ENCODE measurements around the gene TP73.

The TP73 gene

DNA sequence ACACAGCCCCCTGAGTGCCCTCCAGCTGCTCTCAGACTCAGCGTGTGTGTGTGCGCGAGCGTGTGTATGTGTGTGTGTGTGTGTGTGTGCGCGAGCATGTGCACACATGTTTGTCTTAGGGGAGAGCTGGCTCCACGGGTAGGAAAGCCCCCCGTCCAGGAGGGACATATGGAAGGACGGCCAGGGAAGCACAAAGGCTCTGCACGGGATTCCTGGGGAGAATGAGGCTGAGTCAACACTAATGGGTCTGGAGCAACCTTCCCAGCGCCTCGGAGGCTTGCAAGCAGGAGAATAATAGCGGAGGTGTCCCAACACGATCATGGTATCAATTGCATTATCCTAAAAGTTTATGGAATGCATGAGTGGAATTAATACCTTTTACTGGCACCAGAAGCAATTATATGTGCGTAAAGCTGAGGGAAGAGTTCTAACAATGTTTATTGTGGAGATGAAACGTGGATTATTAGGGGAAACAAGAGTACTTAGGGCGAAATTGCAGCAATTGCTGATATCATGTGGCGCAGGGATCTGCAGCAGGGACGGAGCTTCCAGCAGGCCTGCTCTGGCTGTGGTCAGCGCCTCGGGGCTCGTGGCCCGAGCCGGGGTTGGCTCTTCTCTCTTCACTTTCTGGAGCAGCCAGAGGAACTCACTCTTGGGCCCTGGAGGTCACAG lies 59.6 kb downstream of the TP73 start:
- Histone ChIP-seq H3K9me3 (no peaks in the 10 kb centered on the region), H3K9ac (no peak overlapping the region), H3K4me2 (no peak overlapping the region), H3K27ac (no peak overlapping the region), H4K20me1 (no peaks in the 10 kb centered on the region; the same call in 1 of the 2 replicates), H3K27me3 (peaks cover 67% of the 10 kb centered on the region), H3K36me3 (no peaks in the 10 kb centered on the region), H3K4me1 (peaks cover 11% of the 10 kb centered on the region; the same call in 1 of the 2 replicates), H3K4me3 (no peak overlapping the region)
- no peak for TF ChIP-seq Cebpa-rat (IDR thresholded peaks at IDR 0.05)

DNA sequence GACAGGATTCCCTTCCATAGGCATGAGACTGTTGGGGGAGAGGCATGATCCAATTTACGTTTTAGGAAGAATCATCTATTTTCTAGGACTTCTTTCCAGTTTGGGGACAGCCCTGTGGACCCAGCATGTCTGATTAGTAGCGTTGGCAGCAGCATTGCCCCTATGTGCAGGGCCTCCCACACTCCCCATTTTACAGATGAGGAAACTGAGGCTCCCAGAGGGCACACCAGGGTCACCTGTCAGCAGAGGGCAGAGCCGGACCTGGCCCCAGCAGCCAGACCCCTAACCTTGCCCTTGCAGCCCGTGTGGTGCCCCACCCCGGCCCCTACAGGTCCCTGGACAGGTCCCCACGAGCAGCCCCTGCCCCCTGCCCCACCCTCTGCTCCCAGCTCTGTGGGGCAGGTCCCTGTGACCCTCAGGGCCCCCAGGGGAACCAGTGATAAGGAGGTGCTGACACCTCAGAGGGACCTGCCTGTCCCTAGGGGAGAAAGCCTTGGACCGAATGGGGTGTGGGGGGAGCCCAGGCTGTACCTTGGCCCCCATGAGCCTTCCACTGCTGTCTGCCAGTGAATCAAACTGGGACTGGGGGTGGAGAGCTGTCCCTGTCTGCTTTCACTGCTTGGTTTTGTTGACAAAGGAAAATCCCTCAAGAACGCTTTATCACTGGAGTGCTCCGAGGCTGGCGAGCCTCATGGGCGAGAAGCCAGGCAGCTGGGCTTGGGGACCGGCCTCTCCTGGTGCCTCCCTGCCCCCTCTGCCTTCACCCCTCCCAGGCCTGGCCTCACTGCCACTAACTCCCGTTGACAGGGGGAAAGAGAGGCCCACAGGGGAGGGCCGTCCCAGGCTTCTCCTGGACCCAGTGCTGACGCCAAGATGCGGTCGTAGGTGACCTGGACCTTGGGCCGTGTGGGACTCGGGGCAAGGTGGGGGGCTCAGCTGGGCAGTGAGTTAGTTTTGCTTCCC lies 60.5 kb downstream of the TP73 start:
- Histone ChIP-seq H3K9me3 (no peaks in the 10 kb centered on the region), H3K9ac (no peak overlapping the region), H3K36me3 (no peaks in the 10 kb centered on the region), H4K20me1 (peaks cover 5% of the 10 kb centered on the region; the same call in 1 of the 2 replicates), H3K4me3 (no peak overlapping the region), H3K27ac (no peak overlapping the region), H3K4me1 (peaks cover 14% of the 10 kb centered on the region), H3K27me3 (peaks cover 57% of the 10 kb centered on the region), H3K4me2 (peak overlapping the region; percentile 37; the same call in 1 of the 2 replicates)
- TF ChIP-seq Cebpa-rat (IDR thresholded peaks at IDR 0.05): no peak

- H3K36me3 ChIP-seq: no peaks in the 10 kb centered on the region
- peak overlapping the region; percentile 37 for H3K4me2 ChIP-seq
- no peak overlapping the region for H3K9ac ChIP-seq
- peaks cover 24% of the 10 kb centered on the region for H3K4me1 ChIP-seq
- no peak overlapping the region for H3K4me3 ChIP-seq
- no peak overlapping the region for H3K27ac ChIP-seq
- H3K27me3 ChIP-seq: peaks cover 48% of the 10 kb centered on the region
- H4K20me1 ChIP-seq: peaks cover 6% of the 10 kb centered on the region; the same call in 1 of the 2 replicates
- H3K9me3 ChIP-seq: no peaks in the 10 kb centered on the region
- TF ChIP-seq Cebpa-rat (IDR thresholded peaks at IDR 0.05): no peak
Measured at GRCh38 chr1:3713840-3714239, 61.5 kb downstream of the TP73 start.

GRCh38 chr1:3714284-3714741 lies 62.0 kb downstream of the TP73 start:
- Histone ChIP-seq H3K4me3 (no peak overlapping the region), H3K9me3 (no peaks in the 10 kb centered on the region), H3K9ac (no peak overlapping the region), H3K4me2 (peak overlapping the region; percentile 37; the same call in 1 of the 2 replicates), H3K36me3 (no peaks in the 10 kb centered on the region), H3K4me1 (peaks cover 29% of the 10 kb centered on the region), H3K27me3 (peaks cover 43% of the 10 kb centered on the region), H3K27ac (no peak overlapping the region), H4K20me1 (peaks cover 6% of the 10 kb centered on the region; the same call in 1 of the 2 replicates)
- TF ChIP-seq Cebpa-rat (IDR thresholded peaks at IDR 0.05): no peak

GRCh38 chr1:3714814-3715213 lies 62.5 kb downstream of the TP73 start:
- Histone ChIP-seq H3K36me3 (no peaks in the 10 kb centered on the region), H3K4me1 (peaks cover 34% of the 10 kb centered on the region)

DNA sequence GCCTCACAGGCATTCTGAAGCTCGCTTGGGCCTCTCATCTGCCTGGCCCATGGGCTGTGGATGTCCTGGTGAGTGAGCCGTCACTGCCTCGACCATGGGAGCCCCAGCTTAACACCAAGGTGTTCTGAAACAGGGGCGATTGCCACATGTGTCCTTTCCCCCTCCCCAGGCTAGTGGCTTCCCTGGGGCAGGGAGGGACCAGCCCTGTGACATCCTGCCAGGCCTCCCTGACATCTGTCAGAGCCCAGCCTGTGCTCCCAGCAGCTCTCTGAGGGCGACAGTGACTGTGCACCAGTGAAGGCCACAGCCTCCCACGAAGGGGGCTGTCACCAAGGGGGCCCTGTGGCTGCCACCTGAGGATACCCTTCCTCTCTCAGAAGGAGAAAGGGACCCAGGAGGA lies 64.0 kb downstream of the TP73 start:
- H3K27ac ChIP-seq: no peak overlapping the region
- peaks cover 48% of the 10 kb centered on the region for H3K4me1 ChIP-seq
- TF ChIP-seq Cebpa-rat (IDR thresholded peaks at IDR 0.05): no peak
- no peaks in the 10 kb centered on the region for H3K9me3 ChIP-seq
- H3K36me3 ChIP-seq: no peaks in the 10 kb centered on the region
- H3K9ac ChIP-seq: no peak overlapping the region
- peaks cover 6% of the 10 kb centered on the region; the same call in 1 of the 2 replicates for H4K20me1 ChIP-seq
- no peak overlapping the region for H3K4me2 ChIP-seq
- no peak overlapping the region for H3K4me3 ChIP-seq
- peaks cover 22% of the 10 kb centered on the region for H3K27me3 ChIP-seq

More at GRCh38 chr1:3714814-3715213, 62.5 kb downstream of the TP73 start:
- Histone ChIP-seq H3K27ac (no peak overlapping the region), H3K27me3 (peaks cover 38% of the 10 kb centered on the region), H3K4me3 (no peak overlapping the region), H3K9ac (no peak overlapping the region), H3K9me3 (no peaks in the 10 kb centered on the region), H4K20me1 (peaks cover 6% of the 10 kb centered on the region; the same call in 1 of the 2 replicates), H3K4me2 (no peak overlapping the region)
- no peak for TF ChIP-seq Cebpa-rat (IDR thresholded peaks at IDR 0.05)

- H3K4me1 ChIP-seq: peaks cover 57% of the 10 kb centered on the region
- H3K27ac ChIP-seq: no peak overlapping the region
- no peak overlapping the region for H3K4me2 ChIP-seq
- H3K9me3 ChIP-seq: no peaks in the 10 kb centered on the region
- TF ChIP-seq Cebpa-rat (IDR thresholded peaks at IDR 0.05): no peak
- H3K9ac ChIP-seq: no peak overlapping the region
- H3K36me3 ChIP-seq: no peaks in the 10 kb centered on the region
- peaks cover 6% of the 10 kb centered on the region; the same call in 1 of the 2 replicates for H4K20me1 ChIP-seq
- H3K27me3 ChIP-seq: peaks cover 14% of the 10 kb centered on the region
- no peak overlapping the region for H3K4me3 ChIP-seq
Measured at GRCh38 chr1:3717041-3717714, 64.9 kb downstream of the TP73 start.

DNA sequence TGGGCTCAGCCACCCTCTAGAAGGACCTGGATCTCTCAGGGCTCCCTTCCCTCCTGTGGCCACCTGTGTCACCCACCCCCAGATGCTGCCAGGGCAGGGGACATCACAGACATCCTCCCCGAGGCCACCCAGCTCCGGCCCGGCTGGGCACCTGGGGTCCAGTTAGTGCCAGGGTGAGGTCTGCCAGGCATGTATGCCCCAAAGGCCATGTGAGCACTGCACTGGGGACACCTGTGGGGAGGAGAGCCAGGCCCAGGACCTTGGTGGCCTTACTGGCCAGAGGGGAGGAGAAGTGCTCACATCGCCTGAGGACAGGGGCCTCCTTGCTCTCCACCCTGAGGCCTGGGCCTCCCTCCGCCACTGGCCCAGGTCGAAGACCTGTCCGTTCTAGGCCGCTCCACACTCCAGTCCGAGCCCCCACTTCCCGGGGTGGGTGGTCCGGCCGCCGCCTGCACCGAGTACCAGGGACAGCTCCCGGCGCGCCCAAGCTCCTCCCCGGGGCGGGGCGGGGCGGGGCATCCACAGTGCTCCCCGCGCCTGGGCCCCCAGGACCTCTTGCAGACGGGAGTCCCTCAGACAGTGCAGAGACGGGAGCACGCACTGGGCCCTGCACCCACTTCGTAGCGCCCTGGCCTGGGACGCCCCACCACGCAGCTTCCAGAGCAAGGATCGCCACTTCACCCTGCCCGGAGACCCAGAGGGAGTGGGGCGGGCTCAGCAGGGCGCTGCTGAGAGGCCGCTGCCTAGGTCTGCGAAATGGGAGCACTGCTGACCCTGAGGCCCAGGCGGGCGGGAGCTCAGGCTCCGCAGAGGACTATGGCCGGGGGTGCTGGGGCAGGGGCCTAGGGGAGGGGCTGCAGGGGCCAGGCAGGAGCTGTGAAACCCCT lies 65.6 kb downstream of the TP73 start:
- H3K9ac ChIP-seq: no peak overlapping the region
- peak overlapping the region; percentile 80 for H3K4me2 ChIP-seq
- no peak for TF ChIP-seq Cebpa-rat (IDR thresholded peaks at IDR 0.05)
- H3K4me3 ChIP-seq: no peak overlapping the region
- peaks cover 58% of the 10 kb centered on the region for H3K4me1 ChIP-seq
- no peaks in the 10 kb centered on the region for H3K36me3 ChIP-seq
- peaks cover 6% of the 10 kb centered on the region; the same call in 1 of the 2 replicates for H4K20me1 ChIP-seq
- H3K27ac ChIP-seq: no peak overlapping the region
- peaks cover 7% of the 10 kb centered on the region; the same call in 1 of the 2 replicates for H3K27me3 ChIP-seq
- H3K9me3 ChIP-seq: no peaks in the 10 kb centered on the region

Data from BLaER1 (cell line).